Panc1 (cell line): Measurements from ENCODE around the gene SLC25A42. TPM values are rescaled to one million over a fixed set of nuclear protein-coding genes. Genes with fewer than 3 reads are reported as not detected.

Source experiments
- ATAC-seq: fragments of 200-7000 bp; cut with Tn5 transposase; 2 replicates; pipeline ENCODE4 v1.9.1; 2020; ENCODE audit warnings: mild to moderate bottlenecking, moderate library complexity
- BruUV-seq: library from RNA; stranded (reverse); fragments of 400-500 nt; replicated peaks from 2 replicates; lab custom pipeline; 2021; lab: Mats Ljungman, UMichigan
- CTCF ChIA-PET: fragments of 300-600 bp; sonication (Branson Sonifier 250); formaldehyde crosslinking; loops from one replicate; lab custom pipeline; 2022; ENCODE audit warnings: antibody characterized with exemption; lab: Charles Lee
- POLR2A ChIA-PET: fragments of 300-600 bp; sonication (Branson Sonifier 250); formaldehyde crosslinking; loops from one replicate; lab custom pipeline; 2022; ENCODE audit warnings: antibody characterized with exemption; lab: Charles Lee
- DNase-seq: peaks from one replicate; pipeline ENCODE4 v3.0.0-alpha.2; 2010; ENCODE audit warnings: low read depth, low spot score
- H3K27ac ChIP-seq: 2 replicates; pipeline ENCODE4 v1.5.1; 2011; ENCODE audit warnings: mild to moderate bottlenecking, low read length, inconsistent platforms
- H3K27me3 ChIP-seq: fragments of 200-500 bp; sonication (Bioruptor generic); 2 replicates; pipeline ENCODE4 v1.6.0; 2014; ENCODE audit warnings: low read length, inconsistent platforms; ENCODE audit not compliant: control insufficient read depth, insufficient read depth
- H3K36me3 ChIP-seq: fragments of 200-500 bp; sonication (Bioruptor generic); 2 replicates; pipeline ENCODE4 v1.5.1; 2014; ENCODE audit warnings: inconsistent platforms, mild to moderate bottlenecking, low read length, moderate library complexity; ENCODE audit not compliant: control insufficient read depth, insufficient read depth
- H3K4me1 ChIP-seq: 2 replicates; pipeline ENCODE4 v1.5.1; 2011; ENCODE audit warnings: inconsistent platforms, mild to moderate bottlenecking, low read length, moderate library complexity; ENCODE audit not compliant: control insufficient read depth, insufficient read depth
- H3K4me3 ChIP-seq, 2 experiments: 2 replicates each; pipeline ENCODE4 v1.5.1; 2011 to 2012; ENCODE audit warnings: low read depth in 2 of 2, low read length in 2 of 2, mild to moderate bottlenecking in 2 of 2, inconsistent platforms in 1 of 2, moderate library complexity in 1 of 2
- H3K9me3 ChIP-seq: fragments of 200-500 bp; sonication (Bioruptor generic); 2 replicates; pipeline ENCODE4 v1.5.1; 2014; ENCODE audit warnings: low read depth, mild to moderate bottlenecking, inconsistent platforms, low read length, moderate library complexity; ENCODE audit not compliant: control insufficient read depth, insufficient read depth
- CTCF ChIP-seq: fragments of 450-650 bp; IDR thresholded peaks from 2 replicates; pipeline ENCODE4 v1.5.1; 2017; ENCODE audit warnings: mild to moderate bottlenecking
- POLR2AphosphoS5 ChIP-seq: IDR thresholded peaks from 2 replicates; pipeline ENCODE4 v1.6.1; 2012; ENCODE audit warnings: mild to moderate bottlenecking, low read depth, low read length, moderate library complexity
- REST ChIP-seq, 2 experiments: IDR thresholded peaks; 2 replicates each; pipeline ENCODE4 v1.6.1; 2011 to 2012; ENCODE audit warnings: low read depth in 2 of 2, control low read depth in 1 of 2, low read length in 1 of 2, mild to moderate bottlenecking in 1 of 2, moderate library complexity in 1 of 2; ENCODE audit not compliant: insufficient read depth in 1 of 2
- SIN3A ChIP-seq: IDR thresholded peaks from 2 replicates; pipeline ENCODE4 v1.6.1; 2012; ENCODE audit warnings: low read depth, mild to moderate bottlenecking, low read length, moderate library complexity, borderline replicate concordance; ENCODE audit not compliant: insufficient read depth
- TCF7L2 ChIP-seq: IDR thresholded peaks from 2 replicates; pipeline ENCODE4 v1.6.1; 2011; ENCODE audit warnings: mild to moderate bottlenecking, low read depth, low read length, inconsistent platforms
- in situ Hi-C: cut with HindIII; loops from 2 replicates; pipeline ENCODE4 v1.10.0; 2016; ENCODE audit warnings: low sequenced_read_pairs, low pct_unique_long_range_greater_than_20kb
- intact Hi-C: fragments of 100-400 bp; cut with micrococcal nuclease; formaldehyde crosslinking; loops from one replicate; pipeline ENCODE4 v1.10.0; 2022; ENCODE audit not compliant: unreplicated experiment
- total RNA-seq: library from RNA; stranded (reverse); gene quantifications from one replicate; pipeline ENCODE4 v1.2.1, GENCODE V29; 2021; ENCODE audit not compliant: unreplicated experiment

Gene SLC25A42
- total RNA-seq, 1 experiment from 2014 or later: 2.6 TPM

DNA sequence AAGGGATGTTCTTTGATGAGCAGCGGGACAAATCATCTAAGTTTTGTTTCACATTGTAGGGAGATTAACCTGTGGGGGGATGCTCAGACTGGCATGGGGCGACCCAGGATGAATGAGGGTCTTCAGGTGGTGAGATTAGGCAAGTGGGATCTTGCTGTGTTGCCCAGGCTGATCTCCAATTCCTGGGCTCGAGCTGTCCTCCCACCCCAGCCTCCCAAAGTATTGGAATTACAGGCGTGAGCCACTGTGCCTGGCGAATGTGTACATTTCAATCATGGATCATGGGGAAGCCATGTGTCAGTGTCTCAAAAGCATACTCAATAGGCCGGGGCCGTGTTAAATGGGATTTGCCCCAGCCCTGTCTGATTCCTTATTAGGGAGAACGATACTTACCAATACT, 8.1 kb downstream of the SLC25A42 start:
- POLR2A ChIA-PET: no interaction called here
- BruUV-seq: no TSS peak
- no peaks in the 10 kb centered on the region for H3K27me3 ChIP-seq
- in situ Hi-C loops (no loop called here), intact Hi-C loops (no loop called here)
- no peaks in the 10 kb centered on the region for H3K36me3 ChIP-seq
- no peak overlapping the region for H3K27ac ChIP-seq
- no peaks in the 10 kb centered on the region for H3K9me3 ChIP-seq
- CTCF ChIA-PET: no interaction called here
- H3K4me3 ChIP-seq: no peak overlapping the region
- ATAC-seq (no peak), DNase-seq (no peak)
- H3K4me1 ChIP-seq: no peaks in the 10 kb centered on the region
- TF ChIP-seq SIN3A (no peak), CTCF (no peak), REST (IDR thresholded peaks at IDR 0.05; ENCODE audit: insufficient read depth in 1 of 2, low read depth in 2 of 2, low read length in 1 of 2) (no peak), POLR2AphosphoS5 (no peak), TCF7L2 (no peak)

- intact Hi-C loops: no loop called here
- 0 out of 2 replicates have a peak, but pooled peaks have one; percentile 11 for ATAC-seq
- no peaks in the 10 kb centered on the region for H3K27me3 ChIP-seq
- H3K4me3 ChIP-seq: no peak overlapping the region
- in situ Hi-C loops: no loop called here
- H3K36me3 ChIP-seq: no peaks in the 10 kb centered on the region
- BruUV-seq: no TSS peak
- H3K9me3 ChIP-seq: no peaks in the 10 kb centered on the region
- no peak for DNase-seq
- no peak overlapping the region for H3K27ac ChIP-seq
- TF ChIP-seq SIN3A: no peak
- no peak for TF ChIP-seq POLR2AphosphoS5
- no peak for TF ChIP-seq REST (IDR thresholded peaks at IDR 0.05; ENCODE audit: insufficient read depth in 1 of 2, low read depth in 2 of 2, low read length in 1 of 2)
- TF ChIP-seq CTCF: no peak
- no peak for TF ChIP-seq TCF7L2
- ChIA-PET CTCF (no interaction called here), POLR2A (no interaction called here)
- H3K4me1 ChIP-seq: no peaks in the 10 kb centered on the region
Measured at GRCh38 chr19:19074196-19074882, 10.5 kb downstream of the SLC25A42 start.
